Natural killer cell (primary cell): ENCODE data around the gene GLIS2. TPM values are rescaled to one million over a fixed set of nuclear protein-coding genes. Genes with fewer than 3 reads are reported as not detected.

Source experiments
- ATAC-seq, 3 donors: fragments of 150-1000 bp in 2 of 3; fragments of 200-7000 bp in 1 of 3; cut with Tn5 transposase; 1 replicate in 1 of 3; 2 replicates in 2 of 3; pipeline ENCODE4 v1.10.0; 2021; ENCODE audit warnings: mild to moderate bottlenecking in 2 of 3, moderate library complexity in 2 of 3
- DNase-seq, 2 donors: peaks; one replicate each; pipeline versions ENCODE4 v3.0.0 to v3.0.0-alpha.2; 2013 to 2021; ENCODE audit warnings: mixed read lengths in 1 of 2
- H3K27ac ChIP-seq: one replicate; pipeline ENCODE4 v1.5.1; 2013; ENCODE audit warnings: mild to moderate bottlenecking, low read length
- H3K27me3 ChIP-seq: one replicate; pipeline ENCODE4 v1.6.1; 2013; ENCODE audit warnings: low read length; ENCODE audit not compliant: control insufficient read depth, insufficient read depth
- H3K36me3 ChIP-seq: one replicate; pipeline ENCODE4 v1.6.1; 2013; ENCODE audit warnings: low read length; ENCODE audit not compliant: control insufficient read depth, insufficient read depth
- H3K4me1 ChIP-seq: one replicate; pipeline ENCODE4 v1.6.1; 2013; ENCODE audit warnings: low read length; ENCODE audit not compliant: control insufficient read depth, insufficient read depth
- H3K4me3 ChIP-seq: one replicate; pipeline ENCODE4 v1.5.1; 2013; ENCODE audit warnings: low read length
- H3K9me3 ChIP-seq: one replicate; pipeline ENCODE4 v1.6.1; 2013; ENCODE audit warnings: low read length; ENCODE audit not compliant: control insufficient read depth, insufficient read depth
- H3K27ac Mint-ChIP-seq, 2 donors: one replicate each; pipeline ENCODE4 v1.8.0; 2022; ENCODE audit warnings: mild to moderate bottlenecking in 2 of 2, mixed read lengths in 2 of 2, moderate library complexity in 1 of 2
- H3K27me3 Mint-ChIP-seq, 2 donors: one replicate each; pipeline ENCODE4 v1.8.0; 2022; ENCODE audit warnings: low read depth in 2 of 2, mixed read lengths in 2 of 2
- H3K36me3 Mint-ChIP-seq: one replicate; pipeline ENCODE4 v1.8.0; 2022; ENCODE audit warnings: mixed read lengths
- H3K4me1 Mint-ChIP-seq, 2 donors: one replicate each; pipeline ENCODE4 v1.8.0; 2022; ENCODE audit warnings: mixed read lengths in 2 of 2
- H3K4me3 Mint-ChIP-seq: one replicate; pipeline ENCODE4 v1.8.0; 2022; ENCODE audit warnings: mild to moderate bottlenecking, moderate library complexity, mixed read lengths
- H3K9me3 Mint-ChIP-seq, 2 donors: one replicate each; pipeline ENCODE4 v1.8.0; 2022; ENCODE audit warnings: mixed read lengths in 2 of 2
- CTCF ChIP-seq: fragments of 200-600 bp; IDR thresholded peaks from one replicate; pipeline ENCODE4 v1.8.0; 2022; ENCODE audit warnings: antibody characterized with exemption
- WGBS: methylation state at CpG from one replicate; pipeline ENCODE4 v1.1.7; 2013; ENCODE audit warnings: missing lambda C conversion rate; ENCODE audit not compliant: insufficient coverage; 5-methylcytosine and 5-hydroxymethylcytosine counted together
- intact Hi-C: fragments of 100-400 bp; cut with micrococcal nuclease; formaldehyde crosslinking; loops from one replicate; pipeline ENCODE4 v1.14.2; 2022
- total RNA-seq, 4 donors: library from RNA; stranded (reverse); fragments of 120-200 nt in 1 of 4; gene quantifications; one replicate each; pipeline versions ENCODE4 v1.2.3 to v1.2.4, GENCODE V29; 2013 to 2022

GLIS2 gene
- total RNA-seq, 3 donors from 2014 or later (not counting 1 experiment from before 2014, with no cell fraction given), result 0.05 to 0.35 TPM; not detected in 1

GRCh38 chr16:4314532-4315185 is 1.2 kb upstream of the GLIS2 start:
- no peak for ATAC-seq
- H3K27ac ChIP-seq, result no peak overlapping the region
- H3K27me3 Mint-ChIP-seq, result peaks cover 11 to 15% of the 10 kb centered on the region in 2 donors
- H3K27me3 ChIP-seq, result peaks cover 18% of the 10 kb centered on the region
- peaks cover 33% of the 10 kb centered on the region for H3K4me1 ChIP-seq
- no peaks in the 10 kb centered on the region for H3K36me3 ChIP-seq
- DNase-seq, result peak in 1 of 2 donors; percentile 57
- peak overlapping the region; percentile 94 for H3K4me3 Mint-ChIP-seq
- H3K4me1 Mint-ChIP-seq, result peaks cover 11 to 21% of the 10 kb centered on the region in 2 donors
- H3K9me3 Mint-ChIP-seq, result no peaks in the 10 kb centered on the region
- WGBS, result 5% methylated on average over 33 of the region's 33 CpGs
- H3K9me3 ChIP-seq, result no peaks in the 10 kb centered on the region
- intact Hi-C loops, result no loop called here
- H3K36me3 Mint-ChIP-seq, result no peaks in the 10 kb centered on the region
- H3K4me3 ChIP-seq, result peak overlapping the region; percentile 34
- peak overlapping the region; percentile 65 to 76 for H3K27ac Mint-ChIP-seq
- no peak for TF ChIP-seq CTCF

- ATAC-seq, result no peak
- peaks cover 11 to 15% of the 10 kb centered on the region in 2 donors for H3K27me3 Mint-ChIP-seq
- 8% methylated on average over 93 of the region's 93 CpGs for WGBS
- Histone ChIP-seq H3K36me3 (no peaks in the 10 kb centered on the region), H3K4me3 (no peak overlapping the region), H3K4me1 (peaks cover 35% of the 10 kb centered on the region), H3K9me3 (no peaks in the 10 kb centered on the region), H3K27ac (no peak overlapping the region), H3K27me3 (peaks cover 18% of the 10 kb centered on the region)
- peak overlapping the region; percentile 65 for H3K4me3 Mint-ChIP-seq
- H3K27ac Mint-ChIP-seq, result no peak overlapping the region
- peaks cover 11 to 22% of the 10 kb centered on the region in 2 donors for H3K4me1 Mint-ChIP-seq
- peak in 1 of 2 donors; percentile 43 for DNase-seq
- intact Hi-C loops, result no loop called here
- no peaks in the 10 kb centered on the region for H3K9me3 Mint-ChIP-seq
- H3K36me3 Mint-ChIP-seq, result no peaks in the 10 kb centered on the region
- no peak for TF ChIP-seq CTCF
Measured at GRCh38 chr16:4316108-4316863, 419 bp downstream of the GLIS2 start.

GRCh38 chr16:4316864-4317531 is 1.1 kb downstream of the GLIS2 start:
- Histone ChIP-seq H3K4me1 (peaks cover 35% of the 10 kb centered on the region), H3K27me3 (peaks cover 18% of the 10 kb centered on the region), H3K9me3 (no peaks in the 10 kb centered on the region), H3K4me3 (no peak overlapping the region), H3K36me3 (no peaks in the 10 kb centered on the region), H3K27ac (no peak overlapping the region)
- H3K9me3 Mint-ChIP-seq, result no peaks in the 10 kb centered on the region
- H3K4me3 Mint-ChIP-seq, result no peak overlapping the region
- no peak for TF ChIP-seq CTCF
- intact Hi-C loops, result no loop called here
- peaks cover 11 to 15% of the 10 kb centered on the region in 2 donors for H3K27me3 Mint-ChIP-seq
- peaks cover 11 to 22% of the 10 kb centered on the region in 2 donors for H3K4me1 Mint-ChIP-seq
- H3K36me3 Mint-ChIP-seq, result no peaks in the 10 kb centered on the region
- WGBS, result 86% methylated on average over 20 of the region's 20 CpGs
- no peak overlapping the region for H3K27ac Mint-ChIP-seq
- no peak for DNase-seq
- no peak for ATAC-seq
